PFSK-1 (cell line): ENCODE results near the gene HM13.

Source experiments
- POLR2AphosphoS5 ChIP-seq: IDR thresholded peaks from 2 replicates; pipeline ENCODE4 v1.6.1; 2012; ENCODE audit warnings: low read depth, mild to moderate bottlenecking, control low read depth, low read length, moderate library complexity
- SIN3A ChIP-seq: IDR thresholded peaks from 2 replicates; pipeline ENCODE4 v1.6.1; 2012; ENCODE audit warnings: mild to moderate bottlenecking, low read length, moderate library complexity, borderline replicate concordance; ENCODE audit not compliant: insufficient read depth
- TAF1 ChIP-seq: IDR thresholded peaks from 2 replicates; pipeline ENCODE4 v1.6.1; 2012; ENCODE audit warnings: low read length, control low read depth, borderline replicate concordance; ENCODE audit not compliant: insufficient read depth
- TF ChIP-seq, protein P1 (sequence below), 2 experiments: IDR thresholded peaks; 2 replicates each; pipeline versions ENCODE4 v1.6.1 to v1.8.0; 2011 to 2012; ENCODE audit warnings: low read depth in 2 of 2, low read length in 2 of 2, control low read depth in 1 of 2, inconsistent platforms in 1 of 2, mild to moderate bottlenecking in 1 of 2, moderate library complexity in 1 of 2; ENCODE audit not compliant: insufficient read depth in 1 of 2

- TF ChIP-seq, protein P1, sequence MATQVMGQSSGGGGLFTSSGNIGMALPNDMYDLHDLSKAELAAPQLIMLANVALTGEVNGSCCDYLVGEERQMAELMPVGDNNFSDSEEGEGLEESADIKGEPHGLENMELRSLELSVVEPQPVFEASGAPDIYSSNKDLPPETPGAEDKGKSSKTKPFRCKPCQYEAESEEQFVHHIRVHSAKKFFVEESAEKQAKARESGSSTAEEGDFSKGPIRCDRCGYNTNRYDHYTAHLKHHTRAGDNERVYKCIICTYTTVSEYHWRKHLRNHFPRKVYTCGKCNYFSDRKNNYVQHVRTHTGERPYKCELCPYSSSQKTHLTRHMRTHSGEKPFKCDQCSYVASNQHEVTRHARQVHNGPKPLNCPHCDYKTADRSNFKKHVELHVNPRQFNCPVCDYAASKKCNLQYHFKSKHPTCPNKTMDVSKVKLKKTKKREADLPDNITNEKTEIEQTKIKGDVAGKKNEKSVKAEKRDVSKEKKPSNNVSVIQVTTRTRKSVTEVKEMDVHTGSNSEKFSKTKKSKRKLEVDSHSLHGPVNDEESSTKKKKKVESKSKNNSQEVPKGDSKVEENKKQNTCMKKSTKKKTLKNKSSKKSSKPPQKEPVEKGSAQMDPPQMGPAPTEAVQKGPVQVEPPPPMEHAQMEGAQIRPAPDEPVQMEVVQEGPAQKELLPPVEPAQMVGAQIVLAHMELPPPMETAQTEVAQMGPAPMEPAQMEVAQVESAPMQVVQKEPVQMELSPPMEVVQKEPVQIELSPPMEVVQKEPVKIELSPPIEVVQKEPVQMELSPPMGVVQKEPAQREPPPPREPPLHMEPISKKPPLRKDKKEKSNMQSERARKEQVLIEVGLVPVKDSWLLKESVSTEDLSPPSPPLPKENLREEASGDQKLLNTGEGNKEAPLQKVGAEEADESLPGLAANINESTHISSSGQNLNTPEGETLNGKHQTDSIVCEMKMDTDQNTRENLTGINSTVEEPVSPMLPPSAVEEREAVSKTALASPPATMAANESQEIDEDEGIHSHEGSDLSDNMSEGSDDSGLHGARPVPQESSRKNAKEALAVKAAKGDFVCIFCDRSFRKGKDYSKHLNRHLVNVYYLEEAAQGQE (IDR thresholded peaks at IDR 0.05; ENCODE audit: insufficient read depth in 1 of 2, low read depth in 2 of 2, low read length in 2 of 2): no peak
- no peak for TF ChIP-seq POLR2AphosphoS5
- no peak for TF ChIP-seq SIN3A
- TF ChIP-seq TAF1: no peak
These were observed 40.2 kb upstream of the HM13 start for GRCh38 chr20:31474097-31474436.
